Activated CD8-positive, alpha-beta memory T cell treated with anti-CD3 and anti-CD28 coated beads, Interleukin-2, amount 50 U/mL, for 1 hour (primary cell): Measurements from ENCODE around the gene TMEM217.
"Not testable (repeated sequence)": the region's sequence is repeated elsewhere in the genome, so short reads cannot be mapped to it uniquely, and the experiment has no call there.

Source experiments
- DNase-seq: peaks from one replicate; pipeline ENCODE4 v3.0.0-alpha.2; 2020; ENCODE audit errors: extremely low read depth

TMEM217 gene

DNA sequence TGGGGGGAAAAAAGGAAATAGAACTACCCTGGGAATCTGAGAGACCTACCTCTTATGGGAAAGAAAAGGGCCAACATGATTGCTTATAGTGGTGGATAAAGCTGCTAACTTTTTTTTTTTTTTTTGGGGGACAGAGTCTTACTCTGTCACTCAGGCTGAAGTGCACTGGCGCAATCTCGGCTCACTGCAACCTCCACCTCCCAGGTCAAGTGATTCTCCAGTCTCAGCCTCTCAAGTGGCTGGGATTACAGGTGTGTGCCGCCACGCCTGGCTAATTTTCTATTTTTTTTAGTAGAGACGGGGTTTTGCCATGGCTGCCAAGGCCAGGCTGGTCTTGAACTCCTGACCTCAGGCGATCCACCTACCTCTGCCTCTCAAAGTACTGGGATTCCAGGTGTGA is 39.9 kb downstream of the TMEM217 start:
- no peak for DNase-seq

DNA sequence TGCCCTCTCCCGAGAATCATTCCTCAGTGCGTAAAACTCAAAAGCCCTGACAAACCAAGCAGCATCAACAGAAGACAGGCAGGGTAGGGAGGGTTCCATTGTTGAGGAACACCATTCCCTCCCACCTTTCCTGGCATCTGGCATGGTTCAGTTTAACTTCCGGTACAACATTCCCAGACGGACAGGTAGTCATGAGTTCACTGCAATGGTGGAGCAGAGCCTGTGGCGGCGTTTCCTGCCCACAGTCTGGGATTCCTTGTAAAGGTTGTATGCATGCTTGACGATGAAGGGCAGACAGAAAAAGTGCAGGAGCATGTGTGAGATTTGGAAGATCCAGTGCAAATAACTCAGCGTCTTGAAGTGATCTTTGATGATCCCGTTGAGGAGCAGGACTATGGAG is 45.7 kb downstream of the TMEM217 start:
- DNase-seq, result no peak

DNA sequence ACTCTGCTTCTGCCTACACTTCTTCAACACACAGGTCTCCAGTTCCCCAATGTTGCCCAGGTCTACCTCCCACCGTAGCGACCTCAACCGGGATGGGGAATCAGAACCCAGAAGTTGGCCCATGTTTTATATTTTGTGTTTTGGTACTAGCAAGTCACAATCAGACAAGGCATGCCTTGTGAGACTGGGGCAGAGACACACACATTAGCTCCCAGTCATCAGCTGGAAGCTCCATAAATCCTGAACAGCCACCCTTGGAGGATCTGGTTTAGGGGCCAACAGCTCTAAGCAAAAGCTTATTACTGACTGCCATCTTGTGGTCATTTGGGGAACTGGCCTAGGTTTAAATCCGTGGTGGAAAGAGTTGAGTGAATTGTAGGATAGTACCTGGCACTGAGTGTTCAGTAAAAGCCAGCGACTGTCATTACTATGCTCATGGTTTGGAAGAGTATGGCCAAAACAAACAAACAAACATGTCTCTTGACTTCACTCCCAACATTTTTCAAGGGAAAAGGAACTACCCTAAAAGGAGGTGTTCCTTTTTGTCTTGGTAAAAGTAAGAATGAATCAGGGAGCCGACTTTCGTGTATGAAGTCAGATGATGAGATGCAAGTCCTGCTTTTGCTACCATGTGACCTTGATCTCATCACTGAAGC is 47.5 kb downstream of the TMEM217 start:
- DNase-seq, result peak; percentile 34

DNA sequence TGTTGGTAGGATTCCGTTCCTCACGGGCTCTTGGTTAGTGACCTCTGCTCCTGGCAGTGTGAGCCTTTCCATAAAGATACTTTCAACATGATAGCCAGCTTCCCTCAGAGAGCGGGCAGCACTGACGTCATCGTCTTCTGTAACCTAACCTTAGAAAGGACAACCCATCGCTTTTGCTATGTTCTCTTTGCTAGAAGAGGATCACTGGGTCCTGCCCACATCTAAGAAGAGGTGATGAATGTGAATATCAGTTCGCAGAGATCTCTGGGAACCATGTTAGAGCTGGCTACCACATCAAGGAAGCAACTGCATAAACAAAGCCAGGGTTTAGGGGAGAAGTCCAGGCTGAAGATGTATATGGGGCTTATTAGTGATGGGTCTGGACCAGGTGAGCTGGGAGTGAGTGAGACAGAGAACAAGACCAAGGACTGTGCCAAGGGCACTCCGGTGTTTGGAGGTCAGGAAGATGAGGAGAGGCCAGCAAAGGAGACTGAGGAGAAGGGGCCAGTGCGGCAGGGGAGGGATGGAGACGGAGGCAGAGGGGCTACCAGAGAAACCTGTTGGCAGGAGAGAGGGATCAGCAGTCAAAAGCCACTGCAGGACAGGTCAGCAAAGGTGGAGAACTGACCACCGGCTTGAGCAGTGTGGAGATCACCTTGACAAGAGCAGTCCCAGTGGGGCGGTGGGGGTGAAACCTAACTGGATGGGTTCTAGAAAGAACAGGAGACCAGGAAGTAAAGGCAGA is 48.3 kb downstream of the TMEM217 start:
- DNase-seq, result peak; percentile 36

DNA sequence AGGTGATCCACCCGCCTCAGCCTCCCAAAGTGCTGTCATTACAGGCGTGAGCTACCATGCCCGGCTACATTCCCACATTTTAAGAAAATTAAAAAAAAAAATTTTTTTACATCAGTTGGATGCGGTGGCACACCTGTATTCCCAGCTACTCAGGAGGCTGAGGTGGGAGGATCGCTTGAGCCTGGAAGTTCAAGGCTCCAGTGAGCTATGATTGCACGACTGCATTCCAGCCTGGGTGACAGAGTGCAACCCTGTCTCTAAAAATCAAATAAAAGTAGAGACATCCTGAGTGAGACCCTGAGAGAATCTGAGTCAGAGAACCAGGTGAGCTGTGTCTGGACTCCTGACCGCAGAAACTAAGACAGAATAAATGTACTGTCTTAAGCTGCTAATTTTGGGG is 49.2 kb downstream of the TMEM217 start:
- no peak for DNase-seq

DNA sequence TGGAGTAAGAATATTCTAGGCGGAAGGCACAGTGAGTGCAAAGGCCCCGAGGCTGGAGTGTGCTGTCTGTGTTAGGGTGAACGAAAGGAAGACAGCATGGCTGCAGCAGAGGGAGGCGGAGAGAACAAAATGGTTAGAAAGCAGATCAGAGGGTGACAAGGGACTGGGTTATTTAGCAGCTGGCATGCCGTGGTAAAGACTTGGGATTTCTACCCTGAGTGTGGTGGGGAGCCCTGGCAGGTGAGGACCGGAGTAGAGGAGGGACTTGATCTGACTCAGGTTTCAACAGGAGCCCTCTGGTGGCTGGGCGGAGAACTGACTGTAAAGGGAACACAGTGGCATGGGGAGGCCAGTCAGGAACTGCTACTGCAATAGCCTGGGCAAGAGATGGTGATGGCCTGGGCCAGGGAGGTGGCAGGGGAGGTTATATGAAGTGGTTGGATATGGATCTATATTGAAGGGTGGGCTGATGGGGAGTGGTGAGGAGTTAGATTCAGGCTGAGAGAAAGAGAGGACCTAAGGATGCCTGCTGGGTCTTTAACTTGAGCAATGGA is 50.0 kb downstream of the TMEM217 start:
- peak; percentile 71 for DNase-seq

DNA sequence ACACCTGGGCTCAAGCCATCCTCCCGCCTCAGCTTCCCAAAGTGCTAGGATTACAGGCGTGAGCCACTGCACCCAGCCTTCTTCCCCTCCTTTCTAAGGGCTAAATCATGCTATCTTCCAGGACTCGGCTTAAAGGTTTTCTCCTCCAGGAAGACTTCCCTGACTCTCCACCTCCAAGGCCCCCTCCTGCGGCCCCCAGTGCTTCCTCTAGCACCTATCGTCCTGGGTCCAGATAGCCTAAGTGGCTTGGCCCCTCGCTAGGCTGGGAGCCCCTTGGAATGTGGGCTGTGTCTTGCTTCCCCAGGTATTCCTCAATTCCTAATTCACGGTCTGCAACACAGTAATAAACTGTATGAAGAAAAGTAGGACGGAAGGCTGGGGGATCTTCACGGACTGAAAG is 51.3 kb downstream of the TMEM217 start:
- no peak for DNase-seq

DNA sequence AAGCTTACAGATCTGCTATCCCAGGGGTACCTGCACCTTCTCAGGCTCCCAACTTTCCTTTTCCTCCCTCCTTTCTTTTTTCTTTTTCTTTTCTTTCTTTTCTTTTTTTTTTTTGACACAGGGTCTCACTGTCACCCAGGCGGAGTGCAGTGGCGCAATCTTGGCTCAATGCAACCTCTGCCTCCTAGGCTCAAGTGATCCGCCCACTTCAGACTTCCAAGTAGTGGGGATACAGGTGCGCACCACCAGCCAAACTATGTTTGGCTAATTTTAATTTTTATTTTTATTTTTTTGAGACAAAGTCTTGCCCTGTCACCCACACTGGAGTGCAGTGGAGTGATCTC is 52.0 kb downstream of the TMEM217 start:
- DNase-seq, result no peak

DNA sequence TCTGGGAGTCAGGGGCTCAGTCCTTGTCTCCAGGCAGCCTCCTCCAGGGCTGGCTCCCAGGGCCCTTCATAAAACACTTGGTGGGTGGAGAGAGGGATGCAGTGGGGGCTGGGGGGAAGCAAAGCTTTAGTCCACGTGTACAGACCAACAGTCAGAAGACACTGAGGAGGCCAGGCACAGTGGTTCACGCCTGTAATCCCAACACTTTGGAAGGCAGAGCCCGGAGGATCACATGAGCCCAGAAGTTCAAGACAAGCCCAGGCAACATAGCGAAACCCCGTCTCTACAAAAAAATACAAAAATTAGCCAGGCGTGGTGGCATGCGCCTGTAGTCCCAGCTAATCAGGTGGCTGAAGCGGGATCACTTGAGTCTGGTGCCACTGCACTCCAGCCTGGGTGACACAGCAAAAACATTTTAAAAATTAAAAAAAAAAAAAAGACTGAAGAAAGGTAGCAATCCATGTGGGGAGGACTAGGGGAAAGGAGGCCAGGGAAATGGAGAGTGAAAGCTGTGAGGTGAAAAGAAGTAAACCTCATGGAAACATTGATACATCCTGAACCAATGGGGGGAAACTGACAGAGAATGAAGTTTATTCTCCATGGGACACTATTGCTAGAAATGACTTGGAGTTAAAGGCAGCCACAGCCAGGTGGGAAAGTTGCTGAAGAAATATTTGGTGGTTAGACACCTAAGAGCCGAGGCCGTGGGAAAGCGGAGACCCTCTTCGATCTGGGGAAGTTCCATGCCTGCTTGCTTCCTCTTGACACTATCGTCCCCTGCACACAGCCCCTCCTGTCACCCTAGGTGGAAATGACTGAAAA is 52.6 kb downstream of the TMEM217 start:
- DNase-seq, result no peak

DNA sequence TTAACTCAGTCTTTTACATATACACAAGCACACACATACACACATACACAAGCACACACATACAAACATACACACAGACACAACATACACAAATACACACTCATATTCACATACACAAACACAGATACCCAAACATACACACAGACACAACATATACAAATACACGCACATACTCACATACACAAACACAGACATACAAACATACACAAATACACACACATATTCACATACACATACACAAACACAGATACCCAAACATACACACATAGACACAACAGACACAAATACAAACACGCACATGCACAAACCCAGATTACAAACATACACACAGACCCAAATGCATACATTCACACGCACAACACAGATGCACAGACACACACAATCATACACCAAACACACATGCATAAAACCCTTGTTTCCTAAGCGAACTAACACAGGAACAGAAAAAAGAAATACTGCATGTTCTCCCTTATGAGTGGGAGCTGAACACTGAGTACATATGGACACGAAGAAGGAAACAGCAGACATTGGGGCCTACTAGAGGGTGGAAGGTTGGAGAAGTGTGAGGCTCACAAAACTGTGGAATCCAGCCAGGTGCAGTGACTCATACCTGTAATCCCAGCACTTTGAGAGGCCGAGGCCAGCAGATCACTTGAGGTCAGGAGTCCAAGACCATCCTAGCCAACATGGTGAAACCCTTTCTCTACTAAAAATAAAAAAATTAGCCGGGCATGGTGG is 53.8 kb downstream of the TMEM217 start:
- no peak for DNase-seq

DNA sequence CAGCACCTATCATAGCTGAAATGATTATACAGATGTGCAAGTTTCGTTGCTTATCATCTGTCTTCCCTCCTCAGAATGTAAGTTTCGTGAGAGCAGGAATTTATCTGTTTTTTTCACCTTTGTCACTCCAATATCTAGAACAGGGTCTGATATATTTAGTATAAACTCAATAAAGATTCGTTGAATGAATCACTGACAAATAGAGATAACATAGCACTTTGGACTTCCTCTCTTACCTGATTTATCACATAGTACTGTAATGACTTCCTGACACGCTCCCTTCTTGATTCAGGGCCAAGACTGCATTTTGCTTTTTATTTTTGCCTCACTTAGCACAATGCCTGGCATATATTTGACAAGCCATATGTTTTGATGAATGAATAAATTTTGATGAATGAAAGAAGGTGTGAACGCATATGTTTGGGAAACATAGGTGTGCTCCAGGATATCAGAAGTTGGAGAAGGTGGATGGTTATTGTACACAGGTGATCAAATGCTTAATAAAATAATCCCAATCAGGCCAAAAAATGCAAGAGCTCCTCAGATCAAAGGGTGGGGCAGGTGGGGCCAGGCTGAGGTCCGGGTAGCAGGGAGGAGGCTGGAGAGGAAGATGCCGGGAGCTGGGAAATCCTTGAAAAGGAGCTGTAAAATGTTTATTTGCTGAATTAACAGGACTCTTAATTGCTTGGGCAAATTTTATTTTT is 55.0 kb downstream of the TMEM217 start:
- DNase-seq, result no peak

DNA sequence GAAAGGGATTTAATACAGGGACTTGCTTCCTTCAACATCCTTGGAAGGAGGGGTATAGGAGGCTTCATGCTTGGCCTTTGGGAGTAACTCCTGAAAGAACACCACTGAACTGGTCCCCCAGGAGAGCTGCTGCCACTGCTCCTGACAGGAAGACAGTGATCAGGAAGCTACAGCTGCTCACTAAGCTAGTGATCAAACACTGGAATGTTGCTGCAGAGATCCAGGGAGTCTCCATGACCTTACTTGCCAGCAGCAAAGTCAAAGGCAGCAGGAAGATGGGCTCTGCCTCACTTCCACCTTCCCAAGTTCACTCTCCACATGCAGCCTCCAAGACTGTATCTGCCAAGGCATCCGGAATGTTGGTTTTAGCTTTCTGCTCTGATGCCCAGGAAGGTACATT is 56.2 kb downstream of the TMEM217 start:
- DNase-seq, result no peak

DNA sequence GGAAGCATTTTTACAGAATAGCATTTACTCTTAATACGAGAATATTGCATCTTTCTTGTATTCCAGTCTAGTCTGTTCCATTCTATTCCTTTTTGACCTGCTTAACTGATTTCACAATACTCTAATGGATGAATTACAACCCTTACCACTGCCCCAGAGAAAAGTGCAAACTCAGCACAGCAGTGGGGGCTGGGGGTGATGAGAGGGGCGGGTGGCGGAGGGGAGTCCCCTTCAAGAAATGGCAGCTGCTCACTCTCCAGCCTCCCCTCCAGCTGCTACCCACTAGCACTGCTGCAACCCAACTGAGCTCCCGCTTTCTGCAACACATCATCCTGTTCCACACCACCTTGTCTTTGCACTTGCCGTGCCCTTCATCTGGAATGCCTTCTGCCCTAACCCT is 57.9 kb downstream of the TMEM217 start:
- DNase-seq, result no peak

DNA sequence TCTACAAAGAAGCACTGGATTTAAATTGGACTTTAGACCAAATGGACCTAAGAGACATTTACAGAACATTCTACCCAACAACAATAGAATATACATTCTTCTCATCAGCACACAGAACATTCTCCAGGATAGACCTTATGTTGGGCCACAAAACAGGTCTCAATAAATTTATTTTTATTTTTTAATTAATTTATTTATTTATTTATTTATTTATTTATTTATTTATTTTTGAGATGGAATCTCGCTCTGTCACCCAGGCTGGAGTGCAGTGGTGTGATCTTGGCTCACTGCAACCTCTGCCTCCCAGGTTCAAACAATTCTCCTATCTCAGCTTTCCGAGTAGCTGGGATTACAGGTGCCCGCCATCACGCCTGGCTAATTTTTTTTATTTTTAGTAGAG is 61.5 kb downstream of the TMEM217 start:
- not testable (repeated sequence) for DNase-seq

DNA sequence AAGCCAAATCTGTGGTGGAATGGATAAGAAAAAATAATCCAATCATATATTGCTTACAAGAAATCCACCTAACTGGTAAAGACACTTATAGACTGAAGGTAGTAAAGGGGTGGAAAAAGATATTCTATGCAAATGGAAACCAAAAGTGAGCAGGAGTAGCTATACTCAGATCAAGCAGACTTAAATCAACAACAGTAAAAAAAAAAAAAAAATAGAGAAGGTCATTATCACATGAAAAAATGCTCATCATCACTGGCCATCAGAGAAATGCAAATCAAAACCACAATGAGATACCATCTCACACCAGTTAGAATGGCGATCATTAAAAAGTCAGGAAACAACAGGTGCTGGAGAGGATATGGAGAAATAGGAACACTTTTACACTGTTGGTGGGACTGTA is 63.1 kb downstream of the TMEM217 start:
- not testable (repeated sequence) for DNase-seq

DNA sequence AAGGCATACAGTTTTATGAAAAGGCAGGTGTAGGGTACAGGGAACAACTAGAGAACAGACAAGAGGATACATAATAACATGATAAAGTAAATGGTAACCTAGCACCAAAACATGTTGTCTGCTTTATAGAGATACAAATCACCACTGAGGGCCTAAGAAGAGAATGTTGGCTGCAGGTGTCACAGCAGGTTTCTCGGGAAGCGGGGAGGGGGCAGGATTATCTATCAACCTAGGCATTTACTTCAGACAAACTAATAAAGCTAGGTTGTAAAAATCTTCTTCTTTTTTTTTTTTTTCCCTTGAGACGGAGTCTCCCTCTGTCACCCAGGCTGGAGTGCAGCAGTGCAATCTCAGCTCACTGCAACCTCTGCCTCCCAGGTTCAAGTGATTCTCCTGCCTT is 65.3 kb downstream of the TMEM217 start:
- no peak for DNase-seq

DNA sequence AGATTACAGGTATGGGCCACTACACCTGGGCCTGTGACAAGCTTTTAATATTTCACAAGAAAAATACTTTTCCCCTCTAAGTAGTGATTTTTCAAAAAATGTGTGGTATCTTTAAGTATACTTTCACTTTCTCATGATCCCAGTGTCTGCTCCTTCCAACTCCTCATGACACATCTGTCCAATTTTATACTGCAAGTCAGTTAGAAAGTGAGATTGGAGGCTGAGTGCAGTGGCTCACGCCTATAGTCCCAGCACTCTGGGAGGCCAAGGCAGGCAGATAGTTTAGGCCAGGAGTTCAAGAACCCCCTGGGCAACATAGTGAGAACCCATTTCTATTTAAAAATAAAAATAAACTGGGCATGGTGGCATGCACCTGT is 67.8 kb downstream of the TMEM217 start:
- DNase-seq, result no peak

DNA sequence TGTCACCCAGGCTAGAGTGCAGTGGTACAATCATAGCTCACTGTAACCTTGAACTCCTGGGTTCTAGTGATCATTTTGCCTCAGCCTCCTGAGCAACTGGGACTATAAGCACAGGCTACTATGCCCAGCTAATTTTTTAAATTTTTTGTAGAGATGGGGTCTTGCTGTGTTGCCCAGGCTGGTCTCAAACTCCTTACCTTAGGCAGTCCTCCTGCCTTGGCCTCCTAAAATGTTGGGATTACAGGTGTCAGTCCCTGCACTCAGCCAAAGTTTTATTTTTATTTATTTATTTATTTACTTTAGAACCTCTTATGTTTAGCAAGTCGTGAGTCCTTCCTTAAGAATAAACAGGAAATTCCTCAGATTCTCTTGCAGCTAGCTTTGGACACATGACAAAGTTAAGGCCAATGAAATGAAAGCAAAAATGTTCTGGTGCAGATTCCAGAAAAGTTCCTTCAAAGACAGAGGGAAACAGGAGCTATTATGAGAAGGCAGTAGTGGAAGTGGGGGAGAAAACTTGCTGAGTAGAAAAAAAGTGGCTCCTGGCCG is 68.9 kb downstream of the TMEM217 start:
- no peak for DNase-seq

DNA sequence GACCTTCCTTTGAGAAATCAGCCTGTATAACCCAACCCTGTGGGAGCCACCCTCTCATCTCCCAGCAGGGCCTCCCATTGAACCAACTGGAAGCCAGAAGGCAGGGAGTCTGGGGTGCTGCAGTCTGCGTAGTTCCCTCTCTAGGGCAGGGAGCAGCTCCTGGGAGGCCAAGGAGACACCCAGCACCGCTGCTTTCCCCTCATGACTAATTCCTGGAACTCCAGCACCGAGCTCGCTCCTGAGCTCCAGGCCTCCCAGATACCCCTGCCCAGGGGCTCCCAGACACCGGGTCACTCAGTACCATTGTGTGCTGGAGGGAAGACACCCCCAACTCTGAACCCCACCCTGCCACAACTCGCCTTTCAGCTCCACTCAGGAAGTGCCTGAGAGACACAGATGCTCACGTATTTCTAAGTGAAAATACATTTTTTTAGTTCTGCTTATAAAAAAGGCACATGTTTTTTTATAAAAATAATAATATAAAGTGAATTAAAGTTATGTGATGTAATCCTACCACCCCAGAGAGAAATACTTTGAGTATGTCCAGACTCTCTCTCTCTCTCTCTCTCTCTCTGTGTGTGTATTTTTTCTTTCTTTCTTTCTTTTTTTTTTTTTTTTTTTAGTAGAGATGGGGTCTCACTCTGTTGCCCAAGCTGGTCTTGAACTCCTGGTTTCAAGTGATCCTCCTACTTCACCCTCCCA is 70.5 kb downstream of the TMEM217 start:
- no peak for DNase-seq

DNA sequence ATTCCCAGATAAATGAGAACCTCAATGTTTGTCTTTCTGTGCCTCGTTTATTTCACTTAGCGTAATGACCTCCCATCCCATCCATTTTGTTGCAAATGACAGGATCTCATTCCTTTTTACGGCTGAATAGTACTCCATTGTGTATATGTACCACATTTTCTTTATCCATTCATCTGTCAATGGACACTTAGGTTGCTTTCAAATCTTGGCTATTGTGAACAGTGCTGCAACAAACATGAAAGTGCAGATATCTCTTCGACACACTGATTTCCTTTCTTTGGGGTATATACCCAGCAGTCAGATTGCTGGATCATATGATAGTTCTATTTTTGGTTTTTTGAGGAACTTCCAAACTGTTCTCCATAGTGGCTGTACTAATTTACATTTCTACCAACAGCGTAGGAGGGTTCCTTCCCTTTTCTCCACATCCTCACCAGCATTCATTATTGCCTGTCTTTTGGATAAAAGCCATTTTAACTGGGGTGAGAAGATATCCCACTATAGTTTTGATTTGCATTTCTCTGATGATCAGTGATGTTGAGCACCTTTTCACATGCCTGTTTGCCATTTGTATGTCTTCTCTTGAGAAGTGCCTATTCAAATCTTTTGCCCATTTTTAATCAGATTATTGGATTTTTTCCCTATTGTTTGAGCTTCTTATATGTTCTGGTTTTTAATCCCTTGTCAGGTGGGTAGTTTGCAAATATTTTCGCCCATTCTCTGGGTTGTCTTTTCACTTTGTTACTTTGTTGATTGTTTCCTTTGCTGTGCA is 71.8 kb downstream of the TMEM217 start:
- DNase-seq, result not testable (repeated sequence)
